NCI-H510A (cell line): Measurements from ENCODE around the gene TMEM156.
"Not testable (repeated sequence)": the region's sequence is repeated elsewhere in the genome, so short reads cannot be mapped to it uniquely, and the experiment has no call there.

Source experiments
- DNase-seq: peaks from one replicate; lab custom pipeline; 2025; lab: John Stamatoyannopoulos, UW

Gene TMEM156

DNA sequence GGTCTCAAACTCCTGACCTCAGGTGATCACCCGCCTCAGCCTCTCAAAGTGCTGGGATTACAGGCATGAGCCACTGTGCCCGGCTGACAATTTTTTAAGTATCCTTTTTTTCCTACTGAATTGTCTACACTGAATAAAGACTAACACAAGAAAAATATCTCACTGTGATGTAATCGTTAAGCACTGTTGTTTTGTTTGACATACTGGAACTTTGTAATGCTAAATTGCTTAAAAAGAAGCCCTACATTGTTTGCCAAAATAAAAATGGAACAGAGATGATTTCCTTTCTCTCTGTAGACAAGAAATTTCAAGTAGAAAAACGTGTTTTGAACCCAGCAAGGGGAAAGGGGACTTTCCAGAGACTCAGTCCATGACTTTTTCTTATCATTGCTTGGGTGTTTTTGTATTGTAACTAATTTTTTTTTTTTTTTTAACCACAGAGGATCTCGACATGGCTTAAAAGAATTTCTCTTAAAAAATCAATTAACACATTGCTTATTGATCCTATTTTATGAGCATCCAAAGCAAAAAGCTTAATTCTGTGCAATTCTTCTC is 74.9 kb downstream of the TMEM156 start:
- DNase-seq: no peak

DNA sequence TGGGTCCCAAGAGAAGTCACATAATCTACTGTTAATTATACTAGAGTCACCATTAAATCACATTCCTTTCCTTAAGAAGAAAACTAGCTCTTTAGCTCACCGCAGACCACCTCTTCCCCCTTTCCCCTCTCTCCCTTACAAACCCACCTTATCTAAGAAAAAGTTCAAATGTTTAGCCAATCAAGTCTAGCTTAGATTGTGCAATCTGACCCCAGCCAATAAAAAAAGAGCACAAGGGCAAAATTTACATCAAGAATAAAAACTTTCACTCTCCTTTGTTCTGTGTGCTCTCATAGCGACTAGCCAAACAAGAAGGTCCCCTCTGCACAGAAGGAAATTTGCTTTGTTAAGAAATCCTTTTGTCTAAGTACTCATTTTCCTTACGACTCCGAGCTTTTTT is 76.3 kb downstream of the TMEM156 start:
- no peak for DNase-seq

DNA sequence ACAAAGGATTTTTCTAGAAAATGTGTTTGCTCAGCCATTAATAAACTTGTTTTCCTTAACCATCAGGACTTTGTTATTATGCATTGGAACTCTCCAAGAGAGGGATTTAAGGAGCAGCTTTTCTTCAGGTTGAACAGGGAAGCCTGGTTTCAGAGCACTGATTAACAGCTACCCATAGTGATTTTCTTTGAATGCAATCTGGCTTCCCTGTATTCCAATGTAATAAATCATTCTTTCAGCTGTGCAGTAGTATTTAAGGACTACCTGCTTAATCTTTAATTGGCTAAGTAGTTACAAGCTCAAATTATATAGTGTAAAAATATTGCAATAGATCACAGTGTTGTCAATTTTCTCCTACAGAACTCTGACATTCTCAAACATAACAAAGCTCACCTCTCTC is 77.5 kb downstream of the TMEM156 start:
- no peak for DNase-seq

DNA sequence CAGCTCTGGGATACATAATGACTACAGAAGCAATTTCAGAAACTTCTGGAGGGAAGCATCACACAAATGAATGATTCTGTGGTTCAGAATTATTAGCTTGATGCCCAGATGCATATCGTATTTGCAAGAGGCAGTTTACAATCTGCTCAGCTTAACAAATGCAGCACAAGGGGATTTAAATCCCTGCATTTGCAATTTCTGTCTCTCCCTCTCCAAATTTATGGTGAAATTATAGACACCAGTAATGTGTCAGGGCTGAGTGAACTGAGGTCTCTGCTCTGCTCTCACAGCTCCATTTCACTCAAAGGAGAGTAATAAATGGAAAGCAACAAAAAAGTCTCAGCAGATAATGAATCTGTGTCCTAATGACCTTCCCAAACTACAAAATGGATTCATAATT is 80.2 kb downstream of the TMEM156 start:
- DNase-seq: no peak

DNA sequence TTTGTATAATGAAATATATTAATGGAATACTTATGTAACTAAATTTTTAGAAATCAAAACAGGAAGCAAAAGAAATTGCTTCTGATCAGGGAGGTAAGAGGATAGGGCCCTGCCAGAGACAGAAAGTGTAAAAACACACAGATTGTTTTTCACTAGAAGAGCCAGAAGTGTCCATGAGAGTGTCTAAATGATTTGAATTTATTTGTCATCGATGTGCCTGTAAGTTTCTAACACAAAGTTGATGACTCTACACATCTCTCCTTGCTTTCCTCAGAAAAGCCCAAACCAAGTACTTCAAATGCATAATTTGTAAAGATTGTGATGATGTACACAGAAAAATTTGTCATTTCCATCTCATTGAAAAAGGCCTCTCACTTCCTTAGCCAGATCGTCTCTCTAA is 80.6 kb downstream of the TMEM156 start:
- DNase-seq: no peak

DNA sequence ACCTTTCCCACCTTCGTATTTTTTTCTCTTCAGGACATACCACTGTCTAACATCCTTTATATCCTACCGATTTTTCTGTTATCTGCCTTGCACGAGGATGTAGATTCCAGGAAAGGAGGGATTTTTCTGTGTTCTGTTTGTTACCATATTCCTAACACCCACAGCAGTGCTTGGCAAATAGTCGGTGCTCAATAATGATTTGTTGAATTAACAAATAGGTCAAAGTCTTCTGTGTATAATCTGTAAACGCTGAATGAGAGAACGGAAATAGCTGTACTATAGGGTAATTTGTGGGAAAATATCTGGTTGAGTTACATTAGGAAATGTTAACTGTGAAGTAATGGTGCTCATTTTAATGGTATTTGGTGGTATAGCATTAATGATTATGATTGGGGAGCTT is 81.5 kb downstream of the TMEM156 start:
- DNase-seq: no peak

DNA sequence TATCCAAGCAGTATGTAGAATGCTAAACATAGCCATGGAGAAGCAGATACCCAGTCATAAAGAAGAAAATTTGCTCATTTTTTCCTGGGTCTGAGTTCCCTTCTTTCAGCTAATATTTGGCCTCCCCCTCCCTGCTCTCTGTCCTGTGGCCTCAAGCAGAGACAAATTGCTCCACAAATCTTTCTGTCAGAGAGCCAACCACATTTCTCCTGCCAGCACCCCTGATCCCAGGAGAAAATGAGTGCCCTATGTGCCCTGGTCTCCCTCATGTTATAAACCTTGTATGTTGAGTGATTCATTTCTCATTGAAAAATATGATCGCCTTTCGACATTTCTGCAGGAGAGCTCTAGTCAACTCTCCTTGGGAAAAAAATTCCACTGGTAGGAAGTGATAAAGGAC is 82.0 kb downstream of the TMEM156 start:
- no peak for DNase-seq

DNA sequence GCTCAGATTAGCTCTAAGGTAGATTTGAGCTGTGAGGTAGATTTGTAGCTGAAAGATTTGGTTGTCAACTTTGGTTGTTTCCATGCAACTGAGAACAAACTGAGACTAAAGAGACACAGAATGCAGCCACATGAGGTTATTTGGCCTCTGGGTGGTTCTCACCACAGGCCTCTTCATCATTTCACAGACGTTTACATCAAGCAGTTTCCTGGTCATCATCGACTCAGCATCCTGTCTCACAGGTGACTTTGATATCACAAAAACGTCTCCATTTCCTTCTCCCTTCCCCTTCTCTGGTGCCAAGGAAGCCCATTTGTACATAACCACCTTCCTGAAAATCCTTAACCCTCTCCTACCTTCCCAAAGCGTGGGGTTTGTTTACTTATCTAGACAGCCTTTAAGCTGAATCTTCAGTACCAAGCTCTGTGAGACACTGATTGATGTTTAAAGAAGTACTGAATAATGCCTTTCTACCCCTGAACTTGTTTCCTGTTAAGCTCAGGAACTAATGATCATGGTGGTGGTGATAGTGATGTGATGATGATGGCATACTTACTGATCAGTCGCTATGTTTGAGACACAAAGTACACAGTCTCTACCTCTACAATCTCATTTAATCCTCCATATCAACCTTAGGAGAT is 82.7 kb downstream of the TMEM156 start:
- no peak for DNase-seq

DNA sequence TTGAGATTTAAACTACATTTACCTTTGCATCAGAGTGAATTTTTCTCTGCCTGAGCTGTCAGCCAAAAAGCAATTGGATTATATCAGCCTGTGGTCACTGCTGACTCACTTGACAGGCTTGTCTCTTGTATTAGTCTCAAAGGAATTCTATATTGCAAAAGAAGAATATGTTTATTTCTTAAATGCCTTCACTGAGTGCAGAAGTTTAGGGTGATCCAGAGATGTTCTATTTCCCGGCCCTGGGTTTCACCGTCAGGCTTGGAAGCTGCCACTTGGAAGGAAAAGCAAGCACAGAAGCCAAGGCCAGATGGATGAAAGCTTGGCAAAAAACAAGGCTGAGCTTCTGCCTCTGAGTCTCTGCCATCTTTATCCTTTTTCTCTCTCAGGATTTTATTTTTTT is 83.7 kb downstream of the TMEM156 start:
- DNase-seq: no peak

DNA sequence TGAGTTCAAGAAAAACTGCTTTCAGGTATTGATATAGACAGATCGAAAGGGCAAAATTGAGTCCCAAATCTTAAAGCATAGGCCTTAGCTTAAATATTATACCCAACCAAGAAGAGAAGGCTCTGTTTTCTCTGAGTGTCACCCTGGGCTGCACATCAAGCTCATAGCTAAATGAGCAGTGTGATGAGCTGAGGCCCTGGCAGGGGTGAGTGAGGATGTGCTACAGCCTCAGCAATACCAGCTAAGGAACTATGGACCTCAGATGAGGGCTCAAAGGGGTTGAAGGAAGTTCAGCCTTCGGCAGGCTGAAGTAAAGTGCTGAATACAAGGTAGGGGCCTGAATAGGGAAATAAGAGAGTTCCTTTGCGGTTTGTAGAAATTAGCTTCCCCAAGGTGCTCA is 85.3 kb downstream of the TMEM156 start:
- no peak for DNase-seq

DNA sequence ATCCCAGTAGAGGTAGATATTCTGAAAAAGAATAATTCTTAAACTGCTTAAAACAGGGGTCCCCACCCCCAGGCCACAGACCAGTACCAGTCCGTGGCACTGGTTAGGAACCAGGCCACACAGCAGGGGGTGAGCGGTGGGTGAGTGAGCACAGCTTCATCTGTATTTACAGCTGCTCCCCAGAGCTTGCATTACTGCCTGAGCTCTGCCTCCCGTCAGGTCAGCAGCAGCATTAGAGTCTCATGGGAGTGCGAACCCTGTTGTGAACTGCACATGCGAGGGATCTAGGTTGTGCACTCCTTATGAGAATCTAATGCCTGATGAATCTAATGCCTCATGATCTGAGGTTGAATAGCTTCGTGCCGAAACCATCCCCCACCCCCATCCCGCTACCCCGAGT is 87.8 kb downstream of the TMEM156 start:
- no peak for DNase-seq

DNA sequence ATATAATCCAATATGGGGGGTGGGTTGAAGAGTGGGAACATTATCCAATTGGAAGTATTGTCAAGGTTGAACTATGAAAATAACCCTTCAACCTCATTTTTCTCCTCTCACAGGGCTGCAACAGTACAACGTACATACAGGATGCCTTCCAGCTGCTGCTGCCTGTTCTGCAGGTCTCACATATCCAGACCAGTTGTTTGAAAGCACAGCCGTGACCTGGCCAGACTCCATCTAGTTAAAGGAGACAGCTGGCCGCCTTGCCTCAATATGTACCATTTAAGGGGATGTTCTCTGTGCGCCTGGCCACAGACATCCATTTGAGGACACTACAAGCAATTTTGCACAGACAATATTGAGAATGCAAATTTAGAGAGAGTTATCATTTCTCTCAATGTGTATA is 88.9 kb downstream of the TMEM156 start:
- DNase-seq: no peak

DNA sequence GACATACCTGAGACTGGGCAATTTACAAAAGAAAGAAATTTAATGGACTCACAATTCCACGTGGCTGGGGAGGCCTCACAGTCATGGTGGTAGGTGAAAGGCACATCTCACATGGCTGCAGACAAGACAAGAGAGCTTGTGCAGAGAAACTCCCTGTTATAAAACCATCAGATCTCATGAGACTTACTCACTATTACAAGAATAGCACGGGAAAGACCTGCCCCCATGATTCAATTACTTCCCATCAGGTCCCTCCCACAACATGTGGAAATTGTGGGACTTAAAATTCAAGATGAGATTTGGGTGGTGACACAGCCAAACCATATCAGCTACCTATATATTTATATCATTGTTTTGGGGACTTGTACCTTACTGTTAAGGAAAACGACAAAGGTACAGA is 90.3 kb downstream of the TMEM156 start:
- DNase-seq: not testable (repeated sequence)

DNA sequence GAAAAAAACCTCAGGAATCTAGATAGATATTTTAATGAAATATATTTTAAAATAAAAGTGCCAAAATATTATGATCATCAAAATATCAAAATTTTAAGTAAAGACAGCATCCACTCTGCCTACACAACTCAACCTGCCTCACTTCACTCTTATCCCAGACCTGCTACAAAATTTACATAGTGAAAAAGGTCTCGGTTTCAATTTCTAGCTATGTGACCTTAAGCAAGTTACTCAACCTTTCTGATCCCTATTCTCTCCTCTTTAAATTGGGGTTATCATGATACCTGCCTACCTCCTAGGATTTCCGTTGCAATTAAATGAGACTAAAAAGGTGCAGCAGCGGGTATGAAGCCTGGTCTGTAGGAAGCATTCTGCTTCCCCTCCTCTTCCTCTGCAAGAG is 91.7 kb downstream of the TMEM156 start:
- no peak for DNase-seq

DNA sequence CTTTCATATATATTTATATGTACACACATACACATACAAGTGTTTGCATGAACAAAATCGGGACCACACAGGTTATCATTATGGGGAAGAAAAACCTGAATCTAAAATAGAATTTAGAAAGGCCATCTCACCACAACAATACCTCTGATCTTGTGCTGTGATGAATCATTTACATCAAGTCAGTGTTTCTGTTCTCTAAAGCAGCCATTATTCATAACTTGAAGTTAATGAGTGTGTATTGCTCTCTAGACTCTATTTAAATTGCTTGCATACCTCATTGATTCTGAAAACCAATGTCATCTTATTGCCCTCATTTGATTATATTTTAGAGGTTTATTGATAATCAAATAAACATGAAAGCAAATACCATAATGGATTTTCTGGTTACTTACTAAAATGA is 93.0 kb downstream of the TMEM156 start:
- DNase-seq: no peak

DNA sequence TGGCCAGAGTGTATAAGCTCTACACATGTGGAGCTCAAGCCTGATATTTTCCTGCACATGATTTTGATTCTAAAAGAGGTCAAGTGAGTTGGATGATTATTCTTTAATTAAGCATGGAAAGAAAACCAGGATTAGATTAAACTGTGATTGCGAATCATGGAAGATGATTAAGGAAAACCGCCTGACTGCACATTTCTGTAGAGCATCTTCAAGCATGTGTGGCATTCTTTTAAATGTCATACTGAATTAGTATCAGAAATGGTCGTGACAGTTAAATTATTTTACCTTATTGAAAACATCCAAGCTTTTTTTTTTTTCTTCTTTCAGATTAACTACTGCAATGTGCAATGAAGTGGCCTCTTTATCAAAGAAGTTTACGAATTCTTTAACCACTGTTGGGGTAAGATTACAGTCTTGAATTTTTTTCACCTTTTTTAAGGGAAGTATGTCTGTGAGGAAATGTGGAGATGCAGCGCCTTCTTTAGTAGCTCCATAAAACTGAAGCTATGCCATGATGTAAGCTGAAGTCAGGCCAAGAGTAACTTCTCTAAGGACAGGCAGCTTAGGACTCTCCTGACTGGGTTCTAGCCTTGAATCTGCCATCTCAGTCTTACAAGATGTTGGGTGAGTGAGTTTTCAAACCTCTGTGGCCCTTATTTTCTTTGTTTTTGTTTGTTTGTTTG is 96.7 kb downstream of the TMEM156 start:
- no peak for DNase-seq

DNA sequence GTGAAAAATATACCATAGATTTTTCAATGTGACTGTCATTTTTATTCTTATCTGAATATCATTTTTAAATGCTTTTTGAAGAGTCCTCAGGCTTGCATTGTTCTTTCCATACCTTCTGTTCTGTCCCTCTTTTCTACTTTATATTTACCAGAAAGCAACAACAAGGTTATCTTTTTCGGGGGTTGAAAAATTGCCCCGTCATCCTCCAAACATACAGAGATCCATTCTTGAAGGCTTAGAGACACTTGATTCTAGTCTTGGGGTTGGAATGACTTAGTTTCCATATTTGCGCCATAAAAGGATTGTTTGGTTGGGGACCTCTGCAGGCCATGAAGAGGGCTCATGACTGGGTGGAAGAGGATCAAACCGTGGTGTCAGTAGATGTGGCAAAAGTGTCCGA is 101.1 kb downstream of the TMEM156 start:
- no peak for DNase-seq

DNA sequence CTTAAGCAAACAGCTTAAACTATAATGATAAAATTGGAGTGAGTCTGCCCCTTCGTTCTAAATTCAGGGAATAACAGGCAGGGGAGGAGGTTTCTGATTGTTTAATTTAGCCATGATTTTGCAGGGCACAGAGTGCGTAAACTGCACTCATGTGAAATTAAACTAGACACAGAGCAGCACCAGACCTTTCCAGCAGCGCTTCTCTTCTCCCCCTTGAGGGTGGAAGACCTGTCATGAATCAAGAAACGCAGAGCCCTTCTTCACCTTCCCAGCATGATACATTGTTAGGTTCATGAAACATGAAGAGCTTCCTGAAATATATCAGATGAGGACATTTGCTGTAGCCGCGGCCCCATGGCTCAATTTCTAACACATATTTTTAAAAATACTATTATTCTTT is 101.5 kb downstream of the TMEM156 start:
- no peak for DNase-seq

DNA sequence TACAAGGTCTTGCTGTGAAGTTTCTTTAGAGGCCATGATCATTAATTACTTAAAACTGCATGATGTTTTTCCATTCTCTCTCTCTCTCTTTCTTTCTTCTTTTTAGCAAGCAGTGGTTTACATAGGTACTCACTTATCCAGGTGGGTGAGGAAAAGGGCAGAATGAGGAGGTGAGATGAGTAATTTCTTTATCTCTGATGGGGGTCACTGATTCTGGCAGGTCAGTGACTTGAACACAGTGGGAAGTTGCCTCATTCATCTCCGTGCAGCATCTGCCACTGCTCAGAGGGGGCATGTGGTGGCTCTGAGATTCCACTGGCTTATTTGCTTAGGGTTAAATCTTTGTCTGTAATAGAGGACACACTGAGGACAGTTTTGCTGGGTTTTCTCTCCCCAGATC is 102.0 kb downstream of the TMEM156 start:
- DNase-seq: no peak

DNA sequence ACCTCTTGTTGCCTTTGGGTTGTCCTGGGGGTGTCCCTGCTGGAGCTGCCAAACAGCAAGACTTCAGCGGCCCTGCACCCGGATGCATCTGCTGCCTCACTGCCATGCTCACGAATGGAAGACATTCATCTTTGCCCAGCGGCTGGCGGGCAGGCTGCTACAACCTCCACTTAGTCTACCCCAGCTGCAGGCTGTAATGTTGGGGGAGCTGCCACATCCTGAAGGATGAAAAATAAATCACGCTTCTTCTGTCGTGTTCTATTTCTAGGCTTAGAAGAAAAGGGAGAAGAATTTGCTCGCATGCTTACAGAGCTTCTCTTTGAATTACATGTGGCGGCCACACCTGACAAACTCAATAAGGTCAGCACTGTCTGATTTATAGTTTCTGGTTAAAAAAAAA is 103.2 kb downstream of the TMEM156 start:
- DNase-seq: no peak

DNA sequence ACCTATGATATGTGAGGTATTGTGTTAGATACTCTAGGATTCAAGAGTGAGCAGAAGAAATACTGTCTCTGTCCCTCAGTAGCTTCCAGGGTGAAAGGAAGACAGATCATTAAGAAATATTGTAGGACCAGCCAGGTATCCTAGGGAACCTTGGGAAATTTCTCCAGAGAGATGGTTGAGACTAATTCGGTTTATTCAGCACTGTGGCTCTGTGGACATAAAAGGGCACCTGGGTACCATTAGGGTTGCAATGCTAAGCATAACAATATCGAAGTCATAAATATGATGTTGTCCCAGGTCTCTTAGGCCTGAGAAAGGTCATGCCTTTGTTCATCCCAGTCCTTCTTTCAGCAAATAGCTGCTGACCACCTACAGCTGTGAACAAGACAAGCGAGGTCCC is 103.6 kb downstream of the TMEM156 start:
- DNase-seq: no peak

DNA sequence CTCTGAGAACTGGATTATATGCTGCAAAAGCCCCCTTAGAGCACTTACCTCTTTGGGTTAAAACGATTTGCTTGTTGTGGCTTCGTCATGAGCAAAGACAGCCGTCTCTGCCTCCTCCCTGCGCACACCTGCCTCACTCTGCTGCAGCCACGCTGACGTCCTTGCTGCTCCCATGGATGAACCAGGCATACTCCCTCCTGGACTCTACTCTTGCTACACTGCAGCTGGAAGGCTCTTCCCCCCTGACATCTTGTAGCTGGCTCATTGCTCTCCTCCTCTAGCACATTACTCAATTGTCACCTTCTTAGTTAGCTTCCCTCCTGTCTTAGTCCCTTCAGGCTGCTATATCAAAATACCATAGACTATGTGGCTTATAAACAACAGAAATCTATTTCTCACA is 105.3 kb downstream of the TMEM156 start:
- DNase-seq: no peak

DNA sequence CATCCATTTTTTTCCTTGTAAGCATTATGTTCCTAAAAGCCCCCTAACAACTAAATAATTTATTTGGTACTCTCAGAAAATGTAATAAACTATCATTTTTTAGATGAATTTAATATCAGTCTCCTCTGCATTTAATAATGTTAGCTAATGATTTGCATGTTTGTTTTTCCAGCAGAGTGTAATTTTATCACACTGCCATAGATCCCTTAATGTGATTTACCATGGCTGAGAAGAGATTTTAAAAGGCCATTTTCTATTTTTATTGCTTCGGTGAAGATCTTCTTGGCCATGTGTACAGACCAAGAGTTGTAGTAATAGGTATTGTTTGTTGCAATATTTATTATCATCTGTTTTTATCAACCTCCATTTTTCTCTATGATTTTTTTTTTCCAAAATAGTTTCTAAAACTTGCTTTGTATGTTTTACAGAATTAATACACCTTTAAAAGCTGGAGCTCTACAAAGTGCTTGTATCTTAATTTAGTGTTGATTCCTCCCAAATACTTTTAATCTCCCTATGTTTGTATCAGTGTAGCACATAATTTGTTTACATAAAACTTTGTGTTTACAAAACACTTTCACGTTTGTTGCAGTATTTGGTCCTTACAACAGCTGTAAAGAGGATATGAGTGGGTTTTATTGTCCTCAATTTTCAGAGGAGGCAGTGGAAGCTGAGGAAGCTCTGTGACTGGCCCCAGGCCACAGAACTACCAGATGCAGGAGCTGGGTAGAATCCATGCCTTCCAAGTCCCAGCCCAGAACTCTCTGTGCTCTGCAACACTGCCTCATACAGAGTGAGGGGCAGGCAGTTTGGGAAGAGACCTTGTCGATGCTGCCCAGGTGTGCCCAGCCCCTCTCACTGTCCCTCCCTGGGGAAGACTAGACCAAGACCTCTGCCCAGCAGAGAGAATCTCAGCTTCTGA is 106.5 kb downstream of the TMEM156 start:
- no peak for DNase-seq
